ENCODE measurements around the gene SMIM43. TPM values are rescaled to one million over a fixed set of nuclear protein-coding genes. Genes with fewer than 3 reads are reported as not detected.

SMIM43 gene
- total RNA-seq, 1 donor: 0.43 TPM

DNA sequence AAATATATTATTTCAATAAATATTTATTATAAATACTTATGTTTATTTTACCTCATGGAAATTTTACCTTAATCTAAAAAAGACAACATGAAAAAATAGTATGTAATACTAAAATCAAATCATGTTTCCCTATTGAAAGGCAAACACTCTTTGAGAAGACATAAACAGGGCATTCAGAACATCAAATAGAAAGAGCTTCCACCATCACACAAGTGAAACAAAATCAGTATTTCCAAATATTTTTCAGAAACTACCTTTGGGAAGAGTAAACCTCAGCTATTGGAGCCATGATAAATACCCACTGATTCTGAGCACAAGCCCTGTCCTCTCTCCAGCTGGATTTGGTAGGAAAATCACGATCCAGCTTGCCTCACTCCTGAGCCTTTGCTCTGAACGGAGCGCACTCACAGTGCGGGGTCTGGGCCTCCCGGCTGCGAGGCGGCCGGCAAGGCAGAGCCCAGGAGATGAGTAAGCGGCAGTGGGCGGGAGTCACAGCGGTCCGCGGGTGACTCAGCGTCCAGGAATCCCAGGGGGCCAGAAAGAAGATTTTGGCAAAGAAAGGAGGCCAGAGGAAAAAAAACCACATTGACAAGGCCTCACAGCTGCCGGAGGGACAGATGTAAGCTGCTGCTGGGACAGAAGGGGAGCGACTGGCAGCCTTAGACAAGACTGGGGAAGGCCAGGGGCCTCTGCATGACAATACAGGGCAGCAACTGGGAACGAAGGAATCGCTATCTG is 53.5 kb downstream of the SMIM43 start:
- TF ChIP-seq, protein P1, sequence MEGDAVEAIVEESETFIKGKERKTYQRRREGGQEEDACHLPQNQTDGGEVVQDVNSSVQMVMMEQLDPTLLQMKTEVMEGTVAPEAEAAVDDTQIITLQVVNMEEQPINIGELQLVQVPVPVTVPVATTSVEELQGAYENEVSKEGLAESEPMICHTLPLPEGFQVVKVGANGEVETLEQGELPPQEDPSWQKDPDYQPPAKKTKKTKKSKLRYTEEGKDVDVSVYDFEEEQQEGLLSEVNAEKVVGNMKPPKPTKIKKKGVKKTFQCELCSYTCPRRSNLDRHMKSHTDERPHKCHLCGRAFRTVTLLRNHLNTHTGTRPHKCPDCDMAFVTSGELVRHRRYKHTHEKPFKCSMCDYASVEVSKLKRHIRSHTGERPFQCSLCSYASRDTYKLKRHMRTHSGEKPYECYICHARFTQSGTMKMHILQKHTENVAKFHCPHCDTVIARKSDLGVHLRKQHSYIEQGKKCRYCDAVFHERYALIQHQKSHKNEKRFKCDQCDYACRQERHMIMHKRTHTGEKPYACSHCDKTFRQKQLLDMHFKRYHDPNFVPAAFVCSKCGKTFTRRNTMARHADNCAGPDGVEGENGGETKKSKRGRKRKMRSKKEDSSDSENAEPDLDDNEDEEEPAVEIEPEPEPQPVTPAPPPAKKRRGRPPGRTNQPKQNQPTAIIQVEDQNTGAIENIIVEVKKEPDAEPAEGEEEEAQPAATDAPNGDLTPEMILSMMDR (IDR thresholded peaks at IDR 0.05; ENCODE audit: insufficient read depth, low read depth, low read length): no peak
- peak; percentile 92 for DNase-seq (ENCODE audit: low read depth)

DNA sequence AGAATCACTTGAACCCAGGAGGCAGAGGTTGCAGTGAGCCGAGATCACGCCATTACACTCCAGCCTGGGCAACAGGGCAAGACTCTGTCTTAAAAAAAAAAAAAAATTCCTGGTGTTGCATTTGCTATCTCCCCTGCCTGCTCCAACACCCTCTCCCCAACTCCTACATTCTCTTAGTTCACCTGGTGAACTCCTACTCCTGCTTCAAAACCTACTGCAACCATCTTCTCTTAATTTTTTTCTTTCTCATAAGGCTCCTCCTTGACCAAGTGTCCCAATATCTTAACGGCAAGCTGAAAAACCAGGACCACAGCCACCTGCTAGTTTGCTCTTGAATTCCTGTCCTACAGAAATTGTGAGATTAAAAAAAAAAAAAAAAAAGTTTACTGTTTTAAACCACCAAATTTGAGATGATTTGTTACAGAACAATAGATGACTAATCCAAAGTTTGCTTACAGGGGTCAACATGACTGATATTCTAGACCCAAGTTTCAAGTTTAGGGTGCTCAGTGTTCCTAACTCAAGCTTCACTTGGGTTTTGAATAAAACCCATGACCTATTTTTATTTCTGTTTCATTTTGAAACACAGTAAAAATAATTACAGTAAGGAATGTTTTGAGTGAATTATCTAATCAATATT is 55.1 kb downstream of the SMIM43 start:
- TF ChIP-seq, protein P1 (IDR thresholded peaks at IDR 0.05; ENCODE audit: insufficient read depth, low read depth, low read length): no peak
- no peak overlapping the region for H3K4me3 ChIP-seq (ENCODE audit: low read depth, low read length)
- DNase-seq (ENCODE audit: low read depth): no peak

More for the DNA sequence above, 53.5 kb downstream of the SMIM43 start:
- H3K4me3 ChIP-seq (ENCODE audit: low read depth, low read length): peak overlapping the region; percentile 41

Other genes starting within 250 kb of the SMIM43 start
- 811 and 939 TPM in 2 replicates for gene ANXA5, start 68.2 kb downstream of the SMIM43 start, total RNA-seq
- 27.1 and 34.5 TPM in 2 replicates for gene EXOSC9, start 36.2 kb upstream of the SMIM43 start, total RNA-seq
- 27.1 and 54.0 TPM in 2 replicates for gene CCNA2, start 58.7 kb upstream of the SMIM43 start, total RNA-seq
- gene BBS7, start 105.3 kb upstream of the SMIM43 start, total RNA-seq: 23.2 and 29.4 TPM in 2 replicates
- gene TRPC3, start 186.9 kb upstream of the SMIM43 start, total RNA-seq: 0.97 and 1.3 TPM in 2 replicates

Measured in fibroblast of villous mesenchyme (primary cell).